Gastrocnemius medialis (tissue), 4 donors: Measurements from ENCODE around the gene DYNLT1.
"Not testable (repeated sequence)": the region's sequence is repeated elsewhere in the genome, so short reads cannot be mapped to it uniquely, and the experiment has no call there.

Source experiments
- CTCF ChIP-seq, 5 experiments: fragments of 450-650 bp in 3 of 5; fragments of 200-600 bp in 2 of 5; sonication (generic) in 2 of 5; IDR thresholded peaks in 4 of 5; conservative IDR thresholded peaks in 1 of 5; 1 replicate in 4 of 5; 2 replicates in 1 of 5; pipeline ENCODE4 v1.5.1; 2016 to 2019; ENCODE audit warnings: antibody characterized with exemption in 5 of 5, mild to moderate bottlenecking in 3 of 5, moderate library complexity in 3 of 5
- POLR2A ChIP-seq, 2 donors: fragments of 450-650 bp; IDR thresholded peaks; one replicate each; pipeline ENCODE4 v1.6.1; 2017; ENCODE audit warnings: antibody characterized with exemption in 2 of 2, mild to moderate bottlenecking in 2 of 2, moderate library complexity in 2 of 2

GRCh38 chr6:158614606-158615005 is 29.9 kb downstream of the DYNLT1 start:
- TF ChIP-seq CTCF (IDR thresholded peaks at IDR 0.05 in 4 of 5, conservative IDR thresholded peaks at IDR 0.05 in 1 of 5); POLR2A (IDR thresholded peaks at IDR 0.05): not testable (repeated sequence)
